GM23338 (cell line): ENCODE results near the gene MYT1. TPM values are rescaled to one million over a fixed set of nuclear protein-coding genes. Genes with fewer than 3 reads are reported as not detected.

ENCODE experiments used
- ATAC-seq: fragments of 200-7000 bp; cut with Tn5 transposase; 3 replicates; pipeline ENCODE4 v1.9.1; 2020
- DNase-seq: peaks from one replicate; pipeline ENCODE4 v3.0.0-alpha.2; 2015; ENCODE audit warnings: low spot score
- H2AFZ ChIP-seq: fragments of 200-600 bp; sonication (generic); 2 replicates; pipeline ENCODE4 v1.8.0; 2016; ENCODE audit warnings: antibody characterized with exemption, mild to moderate bottlenecking, moderate library complexity
- H3F3A ChIP-seq: fragments of 200-600 bp; sonication (generic); replicated peaks from 2 replicates; pipeline ENCODE4 v1.8.0; 2017; ENCODE audit warnings: antibody characterized with exemption, mixed run types, low read depth
- H3K27ac ChIP-seq: fragments of 200-600 bp; sonication (generic); 2 replicates; pipeline ENCODE4 v1.6.1; 2016; ENCODE audit warnings: low read depth
- H3K27me3 ChIP-seq: fragments of 200-600 bp; sonication (generic); 2 replicates; pipeline ENCODE4 v1.8.0; 2016; ENCODE audit warnings: mild to moderate bottlenecking, mixed run types, moderate library complexity; ENCODE audit not compliant: insufficient read depth
- H3K36me3 ChIP-seq: fragments of 200-600 bp; sonication (generic); 2 replicates; pipeline ENCODE4 v1.8.0; 2016; ENCODE audit warnings: mild to moderate bottlenecking; ENCODE audit not compliant: insufficient read depth
- H3K4me1 ChIP-seq: fragments of 200-600 bp; sonication (generic); 2 replicates; pipeline ENCODE4 v1.8.0; 2016; ENCODE audit warnings: mild to moderate bottlenecking, moderate library complexity; ENCODE audit not compliant: insufficient read depth
- H3K4me2 ChIP-seq: fragments of 200-600 bp; sonication (generic); 2 replicates; pipeline ENCODE4 v1.7.1; 2017; ENCODE audit warnings: mixed run types
- H3K4me3 ChIP-seq: fragments of 200-600 bp; sonication (generic); 2 replicates; pipeline ENCODE4 v1.6.1; 2016; ENCODE audit warnings: mixed run types
- H3K79me2 ChIP-seq: fragments of 200-600 bp; sonication (generic); replicated peaks from 2 replicates; pipeline ENCODE4 v1.8.0; 2017; ENCODE audit warnings: mild to moderate bottlenecking; ENCODE audit not compliant: insufficient read depth
- H3K9me2 ChIP-seq: fragments of 200-600 bp; sonication (generic); 2 replicates; pipeline ENCODE4 v1.8.0; 2017; ENCODE audit not compliant: insufficient read depth
- H4K20me1 ChIP-seq: fragments of 200-600 bp; sonication (generic); replicated peaks from 2 replicates; pipeline ENCODE4 v1.8.0; 2017; ENCODE audit warnings: mild to moderate bottlenecking; ENCODE audit not compliant: insufficient read depth
- H3K27ac Mint-ChIP-seq: 2 replicates; pipeline ENCODE4 v1.8.0; 2020; ENCODE audit warnings: inconsistent platforms, mild to moderate bottlenecking, moderate library complexity, mixed read lengths
- H3K27me3 Mint-ChIP-seq: 3 replicates; pipeline ENCODE4 v1.8.0; 2022; ENCODE audit warnings: low read depth, mild to moderate bottlenecking, moderate library complexity, mixed read lengths, inconsistent platforms; ENCODE audit not compliant: insufficient read depth, poor library complexity
- H3K36me3 Mint-ChIP-seq: 3 replicates; pipeline ENCODE4 v1.8.0; 2021; ENCODE audit warnings: low read depth, mild to moderate bottlenecking, inconsistent platforms, moderate library complexity, mixed read lengths
- H3K4me1 Mint-ChIP-seq: 3 replicates; pipeline ENCODE4 v1.8.0; 2020; ENCODE audit warnings: mild to moderate bottlenecking, inconsistent platforms, mixed read lengths
- H3K4me3 Mint-ChIP-seq: 3 replicates; pipeline ENCODE4 v1.8.0; 2021; ENCODE audit warnings: moderate library complexity, mild to moderate bottlenecking, inconsistent platforms, mixed read lengths
- H3K9me3 Mint-ChIP-seq: 3 replicates; pipeline ENCODE4 v1.8.0; 2020; ENCODE audit warnings: moderate library complexity, mild to moderate bottlenecking, inconsistent platforms, mixed read lengths
- CREB1 ChIP-seq: fragments of 250-450 bp; sonication (Bioruptor Pico); IDR thresholded peaks from 2 replicates; pipeline ENCODE4 v1.5.0; 2020; ENCODE audit warnings: low read depth, mild to moderate bottlenecking, moderate library complexity
- EZH2phosphoT487 ChIP-seq: fragments of 200-600 bp; sonication (generic); IDR thresholded peaks from one replicate; pipeline ENCODE4 v1.8.1; 2018; ENCODE audit warnings: antibody characterized with exemption; ENCODE audit not compliant: unreplicated experiment
- NANOG ChIP-seq: IDR thresholded peaks from 2 replicates; pipeline ENCODE4 v1.6.1; 2016; ENCODE audit warnings: antibody characterized with exemption, borderline replicate concordance
- ZNF331 ChIP-seq: fragments of 250-450 bp; sonication (Bioruptor Pico); IDR thresholded peaks from 2 replicates; pipeline ENCODE4 v1.5.0; 2020; ENCODE audit warnings: low read depth, mild to moderate bottlenecking, moderate library complexity
- polyA plus RNA-seq: library from polyadenylated mRNA; unstranded; fragments of >200 nt; fragmentation: Nextera tagmentation; extraction: Ambion mirVana; gene quantifications from 2 replicates; pipeline ENCODE4 v1.2.1, GENCODE V29; 2016
- total RNA-seq: library from RNA; depleted of rRNA; stranded (reverse); fragments of >200 nt; shearing (Covaris generic); gene quantifications from 2 replicates; pipeline ENCODE4 v1.2.3, GENCODE V29; 2014
- TF ChIP-seq, protein P1 (sequence below): IDR thresholded peaks from 2 replicates; pipeline ENCODE4 v1.6.1; 2016; ENCODE audit warnings: antibody characterized with exemption
- TF ChIP-seq, protein P2 (sequence below): fragments of 250-450 bp; sonication (Bioruptor Pico); IDR thresholded peaks from 2 replicates; pipeline ENCODE4 v1.5.0; 2020; ENCODE audit warnings: mild to moderate bottlenecking, moderate library complexity

MYT1 gene
- total and polyA plus RNA-seq, 2 experiments from 2014 or later, result 0.83 to 1.6 TPM

DNA sequence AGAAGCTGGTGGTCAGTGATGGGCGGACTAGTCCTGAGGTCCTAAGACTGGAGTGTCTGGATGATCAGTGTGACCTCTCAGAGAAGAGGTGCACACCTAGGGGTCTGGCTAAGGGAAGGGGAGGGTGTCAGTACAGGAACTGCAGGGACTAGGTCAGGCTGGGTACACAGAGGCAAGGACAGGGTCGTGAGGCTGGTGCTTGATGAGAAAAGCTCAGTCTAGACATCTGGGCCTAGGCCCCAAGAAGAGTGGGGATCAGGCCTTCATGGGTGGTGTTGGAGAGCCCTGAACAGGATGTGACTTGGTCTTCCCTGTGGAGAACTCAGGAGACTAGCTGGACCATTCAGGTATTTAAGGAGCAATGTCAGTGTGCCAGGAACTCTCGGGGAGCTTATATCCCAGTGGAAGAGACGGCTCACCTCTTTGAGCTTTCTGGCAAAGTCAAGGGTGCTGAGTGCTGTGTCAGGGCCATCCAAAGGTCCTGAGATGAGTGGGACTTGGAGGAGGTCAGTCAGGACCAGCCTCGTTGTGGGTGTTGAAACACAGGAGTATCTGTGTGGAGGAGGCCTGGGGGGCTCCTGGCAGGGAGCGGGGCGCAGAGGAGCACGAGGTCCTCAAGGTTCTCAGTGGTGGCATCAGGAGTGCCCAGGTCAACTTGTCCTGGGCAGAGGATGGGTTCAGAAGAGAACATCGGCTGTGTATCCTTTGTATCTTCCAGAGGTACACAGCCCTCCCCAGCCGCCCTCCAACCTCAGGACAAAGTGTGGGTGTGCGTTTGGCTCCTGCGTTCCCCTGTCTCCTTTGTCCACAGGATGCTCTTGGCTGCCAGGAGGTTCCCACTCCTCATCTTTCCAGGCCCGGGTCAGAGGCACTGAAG lies 13.3 kb upstream of the MYT1 start:
- H2AFZ ChIP-seq, result no peak overlapping the region
- no peaks in the 10 kb centered on the region for H3K79me2 ChIP-seq
- no peak for DNase-seq
- H3K4me3 ChIP-seq, result no peak overlapping the region
- Mint-ChIP-seq H3K4me3 (no peak overlapping the region), H3K27me3 (peaks cover 16% of the 10 kb centered on the region), H3K4me1 (peaks cover 19% of the 10 kb centered on the region), H3K27ac (no peak overlapping the region; the same call in 1 of the 2 replicates), H3K9me3 (peaks cover 9% of the 10 kb centered on the region; the same call in 2 of the 3 replicates), H3K36me3 (no peaks in the 10 kb centered on the region)
- TF ChIP-seq EZH2phosphoT487 (no peak), CREB1 (CRISPR knock-in tag) (no peak), ZNF331 (CRISPR knock-in tag) (no peak), NANOG (no peak)
- TF ChIP-seq, protein P1, sequence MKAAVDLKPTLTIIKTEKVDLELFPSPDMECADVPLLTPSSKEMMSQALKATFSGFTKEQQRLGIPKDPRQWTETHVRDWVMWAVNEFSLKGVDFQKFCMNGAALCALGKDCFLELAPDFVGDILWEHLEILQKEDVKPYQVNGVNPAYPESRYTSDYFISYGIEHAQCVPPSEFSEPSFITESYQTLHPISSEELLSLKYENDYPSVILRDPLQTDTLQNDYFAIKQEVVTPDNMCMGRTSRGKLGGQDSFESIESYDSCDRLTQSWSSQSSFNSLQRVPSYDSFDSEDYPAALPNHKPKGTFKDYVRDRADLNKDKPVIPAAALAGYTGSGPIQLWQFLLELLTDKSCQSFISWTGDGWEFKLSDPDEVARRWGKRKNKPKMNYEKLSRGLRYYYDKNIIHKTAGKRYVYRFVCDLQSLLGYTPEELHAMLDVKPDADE, result no peak
- TF ChIP-seq, protein P2, sequence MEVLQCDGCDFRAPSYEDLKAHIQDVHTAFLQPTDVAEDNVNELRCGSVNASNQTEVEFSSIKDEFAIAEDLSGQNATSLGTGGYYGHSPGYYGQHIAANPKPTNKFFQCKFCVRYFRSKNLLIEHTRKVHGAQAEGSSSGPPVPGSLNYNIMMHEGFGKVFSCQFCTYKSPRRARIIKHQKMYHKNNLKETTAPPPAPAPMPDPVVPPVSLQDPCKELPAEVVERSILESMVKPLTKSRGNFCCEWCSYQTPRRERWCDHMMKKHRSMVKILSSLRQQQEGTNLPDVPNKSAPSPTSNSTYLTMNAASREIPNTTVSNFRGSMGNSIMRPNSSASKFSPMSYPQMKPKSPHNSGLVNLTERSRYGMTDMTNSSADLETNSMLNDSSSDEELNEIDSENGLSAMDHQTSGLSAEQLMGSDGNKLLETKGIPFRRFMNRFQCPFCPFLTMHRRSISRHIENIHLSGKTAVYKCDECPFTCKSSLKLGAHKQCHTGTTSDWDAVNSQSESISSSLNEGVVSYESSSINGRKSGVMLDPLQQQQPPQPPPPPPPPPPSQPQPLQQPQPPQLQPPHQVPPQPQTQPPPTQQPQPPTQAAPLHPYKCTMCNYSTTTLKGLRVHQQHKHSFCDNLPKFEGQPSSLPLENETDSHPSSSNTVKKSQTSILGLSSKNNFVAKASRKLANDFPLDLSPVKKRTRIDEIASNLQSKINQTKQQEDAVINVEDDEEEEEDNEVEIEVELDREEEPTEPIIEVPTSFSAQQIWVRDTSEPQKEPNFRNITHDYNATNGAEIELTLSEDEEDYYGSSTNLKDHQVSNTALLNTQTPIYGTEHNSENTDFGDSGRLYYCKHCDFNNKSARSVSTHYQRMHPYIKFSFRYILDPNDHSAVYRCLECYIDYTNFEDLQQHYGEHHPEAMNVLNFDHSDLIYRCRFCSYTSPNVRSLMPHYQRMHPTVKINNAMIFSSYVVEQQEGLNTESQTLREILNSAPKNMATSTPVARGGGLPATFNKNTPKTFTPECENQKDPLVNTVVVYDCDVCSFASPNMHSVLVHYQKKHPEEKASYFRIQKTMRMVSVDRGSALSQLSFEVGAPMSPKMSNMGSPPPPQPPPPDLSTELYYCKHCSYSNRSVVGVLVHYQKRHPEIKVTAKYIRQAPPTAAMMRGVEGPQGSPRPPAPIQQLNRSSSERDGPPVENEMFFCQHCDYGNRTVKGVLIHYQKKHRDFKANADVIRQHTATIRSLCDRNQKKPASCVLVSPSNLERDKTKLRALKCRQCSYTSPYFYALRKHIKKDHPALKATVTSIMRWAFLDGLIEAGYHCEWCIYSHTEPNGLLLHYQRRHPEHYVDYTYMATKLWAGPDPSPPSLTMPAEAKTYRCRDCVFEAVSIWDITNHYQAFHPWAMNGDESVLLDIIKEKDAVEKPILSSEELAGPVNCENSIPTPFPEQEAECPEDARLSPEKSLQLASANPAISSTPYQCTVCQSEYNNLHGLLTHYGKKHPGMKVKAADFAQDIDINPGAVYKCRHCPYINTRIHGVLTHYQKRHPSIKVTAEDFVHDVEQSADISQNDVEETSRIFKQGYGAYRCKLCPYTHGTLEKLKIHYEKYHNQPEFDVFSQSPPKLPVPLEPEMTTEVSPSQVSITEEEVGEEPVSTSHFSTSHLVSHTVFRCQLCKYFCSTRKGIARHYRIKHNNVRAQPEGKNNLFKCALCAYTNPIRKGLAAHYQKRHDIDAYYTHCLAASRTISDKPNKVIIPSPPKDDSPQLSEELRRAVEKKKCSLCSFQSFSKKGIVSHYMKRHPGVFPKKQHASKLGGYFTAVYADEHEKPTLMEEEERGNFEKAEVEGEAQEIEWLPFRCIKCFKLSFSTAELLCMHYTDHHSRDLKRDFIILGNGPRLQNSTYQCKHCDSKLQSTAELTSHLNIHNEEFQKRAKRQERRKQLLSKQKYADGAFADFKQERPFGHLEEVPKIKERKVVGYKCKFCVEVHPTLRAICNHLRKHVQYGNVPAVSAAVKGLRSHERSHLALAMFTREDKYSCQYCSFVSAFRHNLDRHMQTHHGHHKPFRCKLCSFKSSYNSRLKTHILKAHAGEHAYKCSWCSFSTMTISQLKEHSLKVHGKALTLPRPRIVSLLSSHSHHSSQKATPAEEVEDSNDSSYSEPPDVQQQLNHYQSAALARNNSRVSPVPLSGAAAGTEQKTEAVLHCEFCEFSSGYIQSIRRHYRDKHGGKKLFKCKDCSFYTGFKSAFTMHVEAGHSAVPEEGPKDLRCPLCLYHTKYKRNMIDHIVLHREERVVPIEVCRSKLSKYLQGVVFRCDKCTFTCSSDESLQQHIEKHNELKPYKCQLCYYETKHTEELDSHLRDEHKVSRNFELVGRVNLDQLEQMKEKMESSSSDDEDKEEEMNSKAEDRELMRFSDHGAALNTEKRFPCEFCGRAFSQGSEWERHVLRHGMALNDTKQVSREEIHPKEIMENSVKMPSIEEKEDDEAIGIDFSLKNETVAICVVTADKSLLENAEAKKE (CRISPR knock-in tag), result no peak
- H4K20me1 ChIP-seq, result no peaks in the 10 kb centered on the region
- H3K36me3 ChIP-seq, result no peaks in the 10 kb centered on the region
- H3K27ac ChIP-seq, result no peak overlapping the region
- no peak for ATAC-seq
- H3F3A ChIP-seq, result 0 out of 2 replicates have a peak, but pooled peaks cover 4% of the 10 kb centered on the region
- H3K9me2 ChIP-seq, result no peaks in the 10 kb centered on the region; the same call in 1 of the 2 replicates
- no peak overlapping the region for H3K4me2 ChIP-seq
- H3K27me3 ChIP-seq, result no peaks in the 10 kb centered on the region
- peaks cover 7% of the 10 kb centered on the region; the same call in 1 of the 2 replicates for H3K4me1 ChIP-seq
